NB4 (cell line): ENCODE measurements around the gene CCT3.

Experiments
- DNase-seq: peaks from one replicate; pipeline ENCODE4 v3.0.0; 2010; ENCODE audit warnings: low read depth
- H3K4me3 ChIP-seq: one replicate; pipeline ENCODE4 v1.5.1; 2011; ENCODE audit warnings: mild to moderate bottlenecking, low read depth, low read length, moderate library complexity
- CTCF ChIP-seq: IDR thresholded peaks from one replicate; pipeline ENCODE4 v1.5.1; 2012; ENCODE audit warnings: low read depth, low read length
- MAX ChIP-seq: IDR thresholded peaks from 2 replicates; pipeline ENCODE4 v1.6.1; 2011; ENCODE audit warnings: low read depth, low read length
- MYC ChIP-seq: IDR thresholded peaks from 2 replicates; pipeline ENCODE4 v1.6.1; 2011; ENCODE audit warnings: low read depth, low read length
- POLR2A ChIP-seq: IDR thresholded peaks from 2 replicates; pipeline ENCODE4 v1.6.1; 2011; ENCODE audit warnings: mild to moderate bottlenecking; ENCODE audit not compliant: insufficient read length; ENCODE audit errors: extremely low read depth

Gene CCT3

GRCh38 chr1:156270314-156270713, 67.8 kb downstream of the CCT3 start:
- TF ChIP-seq CTCF: no peak
- TF ChIP-seq MAX: no peak
- no peak for TF ChIP-seq POLR2A
- TF ChIP-seq MYC: no peak
- H3K4me3 ChIP-seq: no peak overlapping the region
- no peak for DNase-seq

GRCh38 chr1:156268336-156268735, 69.8 kb downstream of the CCT3 start:
- no peak for DNase-seq
- H3K4me3 ChIP-seq: no peak overlapping the region
- TF ChIP-seq POLR2A (no peak), CTCF (no peak), MYC (no peak), MAX (no peak)

GRCh38 chr1:156266051-156266450, 72.0 kb downstream of the CCT3 start:
- TF ChIP-seq CTCF: no peak
- no peak for TF ChIP-seq MYC
- TF ChIP-seq MAX: no peak
- TF ChIP-seq POLR2A: no peak
- H3K4me3 ChIP-seq: no peak overlapping the region
- DNase-seq: no peak

- TF ChIP-seq CTCF (no peak), MYC (no peak)
- no peak for DNase-seq
- no peak overlapping the region for H3K4me3 ChIP-seq
Observed at GRCh38 chr1:156263288-156263655, 74.8 kb downstream of the CCT3 start.

GRCh38 chr1:156262461-156263287, 75.4 kb downstream of the CCT3 start:
- DNase-seq: no peak
- TF ChIP-seq CTCF (no peak), POLR2A (no peak), MYC (no peak), MAX (no peak)
- no peak overlapping the region for H3K4me3 ChIP-seq

- no peak overlapping the region for H3K4me3 ChIP-seq
- no peak for DNase-seq
- TF ChIP-seq CTCF: no peak
- TF ChIP-seq MAX: no peak
- no peak for TF ChIP-seq POLR2A
- no peak for TF ChIP-seq MYC
Observed at GRCh38 chr1:156260896-156261295, 77.2 kb downstream of the CCT3 start.
